ENCODE data around the gene TBC1D32.
"Not testable (repeated sequence)": the region's sequence is repeated elsewhere in the genome, so short reads cannot be mapped to it uniquely, and the experiment has no call there.

TBC1D32 gene

GRCh38 chr6:121205569-121205968 lies 128.7 kb downstream of the TBC1D32 start:
- DNase-seq, result no peak

- peak in 1 of 2 experiments; percentile 28 for DNase-seq
Measured at GRCh38 chr6:121201105-121201504, 133.2 kb downstream of the TBC1D32 start.

- not testable (repeated sequence) for DNase-seq
Measured at GRCh38 chr6:121196042-121196441, 138.2 kb downstream of the TBC1D32 start.

- DNase-seq, result no peak
Measured at GRCh38 chr6:121190122-121190521, 144.2 kb downstream of the TBC1D32 start.

GRCh38 chr6:121188356-121188755 lies 145.9 kb downstream of the TBC1D32 start:
- DNase-seq, result no peak

GRCh38 chr6:121187833-121188200 lies 146.5 kb downstream of the TBC1D32 start:
- no peak for DNase-seq

GRCh38 chr6:121187200-121187832 lies 147.0 kb downstream of the TBC1D32 start:
- DNase-seq, result no peak

- DNase-seq, result no peak
Measured at GRCh38 chr6:121183742-121184141, 150.5 kb downstream of the TBC1D32 start.

- DNase-seq, result no peak
Measured at GRCh38 chr6:121175827-121176226, 158.5 kb downstream of the TBC1D32 start.

- not testable (repeated sequence) for DNase-seq
Measured at GRCh38 chr6:121172451-121172850, 161.8 kb downstream of the TBC1D32 start.

- DNase-seq, result no peak
Measured at GRCh38 chr6:121171879-121172278, 162.4 kb downstream of the TBC1D32 start.

- no peak for DNase-seq
Measured at GRCh38 chr6:121161886-121162285, 172.4 kb downstream of the TBC1D32 start.

GRCh38 chr6:121160276-121160675 lies 174.0 kb downstream of the TBC1D32 start:
- DNase-seq, result no peak

- DNase-seq, result no peak
Measured at GRCh38 chr6:121158891-121159290, 175.4 kb downstream of the TBC1D32 start.

- no peak for DNase-seq
Measured at GRCh38 chr6:121158438-121158837, 175.8 kb downstream of the TBC1D32 start.

- DNase-seq, result no peak
Measured at GRCh38 chr6:121157906-121158305, 176.4 kb downstream of the TBC1D32 start.

- DNase-seq, result no peak
Measured at GRCh38 chr6:121143476-121143875, 190.8 kb downstream of the TBC1D32 start.

GRCh38 chr6:121142093-121142492 lies 192.2 kb downstream of the TBC1D32 start:
- DNase-seq, result no peak

- DNase-seq, result no peak
Measured at GRCh38 chr6:121135425-121135824, 198.9 kb downstream of the TBC1D32 start.

- no peak for DNase-seq
Measured at GRCh38 chr6:121134922-121135321, 199.4 kb downstream of the TBC1D32 start.

GRCh38 chr6:121124600-121124999 lies 209.7 kb downstream of the TBC1D32 start:
- DNase-seq, result no peak

GRCh38 chr6:121112356-121112755 lies 221.9 kb downstream of the TBC1D32 start:
- peak; percentile 17 to 20 for DNase-seq

- DNase-seq, result no peak
Measured at GRCh38 chr6:121110733-121111132, 223.5 kb downstream of the TBC1D32 start.

- DNase-seq, result no peak
Measured at GRCh38 chr6:121106962-121107361, 227.3 kb downstream of the TBC1D32 start.

- DNase-seq, result no peak
Measured at GRCh38 chr6:121105461-121105860, 228.8 kb downstream of the TBC1D32 start.

Data from AML-193 (cell line).